NCI-H2227 (cell line): ENCODE results near the gene CNTN5.

Source experiments
- DNase-seq: peaks from one replicate; lab custom pipeline; 2025; ENCODE audit not compliant: unreplicated experiment; lab: John Stamatoyannopoulos, UW

CNTN5 gene

DNA sequence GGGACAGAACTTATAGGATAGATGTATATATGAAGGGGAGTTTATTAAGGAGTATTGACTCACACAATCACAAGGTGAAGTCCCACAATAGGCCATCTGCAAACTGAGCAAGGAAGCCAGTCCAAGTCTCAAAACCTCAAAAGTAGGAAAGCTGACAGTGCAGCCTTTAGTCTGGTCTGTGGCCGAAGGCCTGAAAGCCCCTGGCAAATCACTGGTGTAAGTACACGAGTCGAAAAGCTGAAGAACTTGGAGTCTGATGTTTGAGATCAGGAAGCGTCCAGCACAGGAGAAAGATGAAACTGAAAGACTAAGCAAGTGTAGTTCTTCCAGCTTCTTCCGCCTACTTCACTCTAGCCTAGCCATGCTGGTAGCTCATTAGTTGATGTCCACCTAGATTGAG lies 866.7 kb downstream of the CNTN5 start:
- no peak for DNase-seq

GRCh38 chr11:99893811-99894210 lies 873.1 kb downstream of the CNTN5 start:
- DNase-seq = no peak

DNA sequence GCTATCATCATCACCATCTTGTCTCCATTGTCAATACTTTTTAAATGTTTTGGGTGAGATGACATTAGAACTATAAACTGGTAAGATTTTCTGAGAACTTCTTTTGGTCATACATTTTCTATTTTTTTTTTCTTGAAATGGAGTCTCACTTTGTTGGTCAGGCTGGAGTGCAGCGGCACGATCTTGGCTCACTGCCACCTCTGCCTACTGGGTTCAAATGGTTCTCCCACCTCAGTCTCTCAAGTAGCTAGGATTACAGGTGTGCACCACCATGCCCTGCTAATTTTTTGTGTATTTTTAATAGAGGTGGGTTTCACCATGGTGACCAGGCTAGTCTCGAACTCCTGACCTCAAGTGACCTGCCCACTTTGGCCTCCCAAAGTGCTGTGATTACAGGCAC lies 880.4 kb downstream of the CNTN5 start:
- no peak for DNase-seq

DNA sequence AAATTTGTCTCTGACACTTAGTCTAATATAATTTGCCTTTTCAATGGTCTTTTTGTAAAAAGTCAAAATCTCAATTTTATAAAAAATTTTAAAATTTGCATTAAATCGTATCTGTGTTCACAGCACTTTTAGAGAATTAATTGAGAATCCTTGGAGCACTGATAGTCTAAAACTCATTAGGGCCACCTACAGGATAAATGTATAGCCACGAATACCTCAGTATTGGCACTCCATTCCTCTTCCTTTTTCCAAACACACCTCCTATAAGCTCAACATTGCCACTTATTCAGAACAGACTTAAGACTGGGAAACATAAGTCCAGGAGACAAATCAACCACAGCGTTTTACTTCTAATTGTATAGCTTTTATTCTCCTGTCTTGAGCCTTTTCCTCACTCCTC lies 890.4 kb downstream of the CNTN5 start:
- DNase-seq = no peak

GRCh38 chr11:99916078-99916477 lies 895.3 kb downstream of the CNTN5 start:
- DNase-seq = no peak

- no peak for DNase-seq
Observed at GRCh38 chr11:99918761-99919160, 898.0 kb downstream of the CNTN5 start.

GRCh38 chr11:99920956-99921355 lies 900.2 kb downstream of the CNTN5 start:
- no peak for DNase-seq

DNA sequence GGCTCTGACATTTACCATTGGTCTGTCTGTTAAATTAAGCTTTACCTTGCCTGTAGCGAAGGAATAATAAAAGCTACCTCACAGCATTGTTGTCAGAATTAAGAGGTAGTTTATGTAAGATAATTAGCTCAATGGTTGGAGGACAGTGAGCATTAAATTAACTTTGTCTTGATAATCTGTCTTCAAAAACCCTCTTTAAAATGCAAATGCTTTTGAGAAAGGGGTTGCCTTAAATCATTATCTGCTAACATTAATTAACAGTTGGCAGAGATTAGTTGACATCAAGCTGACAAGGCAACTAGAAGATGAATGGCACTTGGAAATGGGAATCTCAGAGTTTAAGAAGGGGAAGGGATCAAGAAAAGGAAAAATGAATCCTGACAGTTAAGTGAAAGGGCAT lies 905.2 kb downstream of the CNTN5 start:
- no peak for DNase-seq

- DNase-seq = no peak
Observed at GRCh38 chr11:99932684-99933083, 911.9 kb downstream of the CNTN5 start.

GRCh38 chr11:99934008-99934407 lies 913.3 kb downstream of the CNTN5 start:
- no peak for DNase-seq

DNA sequence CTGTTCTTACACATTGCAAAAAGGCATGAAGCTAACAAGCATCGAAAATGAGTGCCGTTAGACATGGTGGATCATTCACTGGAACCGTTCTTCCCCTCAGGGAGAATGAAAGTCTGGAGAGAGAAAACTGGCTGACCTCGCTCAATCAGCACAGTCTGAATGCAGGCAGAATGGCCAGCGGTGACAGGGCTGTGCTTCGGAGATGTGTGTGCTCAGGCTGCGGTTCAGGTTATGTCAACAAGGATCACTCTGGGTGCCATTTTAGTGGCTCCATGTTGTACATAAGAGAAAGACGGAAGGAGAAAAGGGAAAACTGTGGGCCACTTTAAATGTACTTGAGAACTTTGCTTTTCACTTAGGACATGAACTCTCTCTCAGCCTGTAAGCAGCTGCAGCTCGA lies 916.6 kb downstream of the CNTN5 start:
- no peak for DNase-seq

DNA sequence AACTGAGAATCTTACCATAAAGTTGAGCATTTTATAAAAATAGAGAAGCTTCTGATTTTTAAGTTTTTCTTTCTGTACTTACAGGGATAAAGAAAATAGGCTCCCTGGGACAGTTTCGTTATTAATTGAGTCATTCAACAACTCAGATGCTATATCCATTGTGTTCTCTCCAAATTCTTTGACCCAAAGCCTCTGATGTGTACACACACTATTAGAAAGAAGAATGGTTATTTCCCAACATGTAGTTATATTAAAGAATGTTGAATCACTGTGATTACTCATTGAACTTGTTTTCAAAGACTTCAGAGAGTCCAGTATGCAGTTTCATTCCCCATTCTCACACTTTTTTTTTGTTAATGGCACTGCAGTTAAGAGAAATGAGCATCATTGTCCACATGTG lies 932.1 kb downstream of the CNTN5 start:
- DNase-seq = no peak

DNA sequence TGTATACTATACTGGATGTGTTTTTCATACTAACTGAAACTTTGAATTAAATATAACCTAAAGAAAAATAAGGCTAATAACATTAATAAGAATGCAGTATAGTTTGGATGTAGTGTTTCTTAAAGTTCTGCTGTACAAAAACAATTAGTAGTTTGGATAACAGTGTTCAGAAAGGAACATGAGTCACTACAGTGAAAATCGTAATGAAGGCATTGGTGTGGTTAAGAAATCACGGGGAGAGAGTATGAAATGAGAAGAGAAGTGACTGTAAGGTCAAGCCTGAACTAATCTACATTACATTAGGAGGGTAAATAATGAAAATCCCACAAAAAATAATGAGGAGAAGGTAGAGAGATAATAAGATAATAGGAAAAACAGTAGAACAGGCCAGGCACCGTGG lies 939.8 kb downstream of the CNTN5 start:
- no peak for DNase-seq

GRCh38 chr11:99968336-99968735 lies 947.6 kb downstream of the CNTN5 start:
- no peak for DNase-seq

- DNase-seq = no peak
Observed at GRCh38 chr11:99973993-99974392, 953.2 kb downstream of the CNTN5 start.

GRCh38 chr11:99979042-99979441 lies 958.3 kb downstream of the CNTN5 start:
- no peak for DNase-seq

GRCh38 chr11:99987821-99988470 lies 967.2 kb downstream of the CNTN5 start:
- DNase-seq = no peak

- DNase-seq = no peak
Observed at GRCh38 chr11:99988471-99988837, 967.7 kb downstream of the CNTN5 start.

DNA sequence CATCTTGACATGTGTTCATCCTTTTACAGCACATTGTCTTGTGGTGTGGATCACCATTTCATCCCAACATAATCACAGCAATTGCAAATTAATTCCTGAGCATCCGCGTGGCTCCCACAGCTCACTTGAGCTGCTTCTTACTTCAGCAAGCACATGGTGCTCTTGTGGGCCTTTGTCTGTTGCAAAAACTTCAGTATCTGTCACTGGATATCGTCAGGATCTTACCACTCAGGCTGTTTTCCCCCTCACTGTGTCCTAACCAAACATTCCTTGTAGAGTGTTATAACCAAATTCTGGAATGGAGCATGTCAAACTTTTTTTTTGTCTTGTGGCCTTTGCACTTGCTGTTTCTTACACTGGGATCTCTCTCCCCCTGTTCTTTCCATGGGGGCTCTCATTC lies 983.2 kb downstream of the CNTN5 start:
- DNase-seq = no peak

DNA sequence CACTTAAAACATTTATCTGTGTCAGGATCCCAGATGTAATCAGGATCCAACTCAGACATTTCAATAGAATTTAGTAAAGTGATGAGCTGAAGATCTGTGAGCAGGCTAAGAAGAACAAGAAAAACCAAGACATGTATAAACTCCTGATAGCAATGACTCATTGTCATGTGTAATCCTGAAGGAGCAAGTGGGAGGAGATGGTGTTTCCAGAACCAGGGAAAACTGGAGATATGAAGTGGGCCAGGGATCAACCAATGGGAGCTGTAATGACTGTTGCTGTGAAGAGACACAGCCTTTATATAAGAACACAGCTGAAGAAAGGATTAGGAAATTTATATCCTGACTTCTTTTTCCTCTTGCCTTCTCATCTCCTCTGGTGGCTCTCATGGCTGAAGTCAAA lies 983.8 kb downstream of the CNTN5 start:
- DNase-seq = no peak

GRCh38 chr11:100008417-100008816 lies 987.7 kb downstream of the CNTN5 start:
- no peak for DNase-seq

GRCh38 chr11:100009728-100010127 lies 989.0 kb downstream of the CNTN5 start:
- no peak for DNase-seq

- DNase-seq = no peak
Observed at GRCh38 chr11:100010393-100010792, 989.6 kb downstream of the CNTN5 start.

GRCh38 chr11:100011697-100012096 lies 990.9 kb downstream of the CNTN5 start:
- DNase-seq = no peak
